Fibroblast of lung (primary cell): Measurements from ENCODE around the gene ZNF514. TPM values are rescaled to one million over a fixed set of nuclear protein-coding genes. Genes with fewer than 3 reads are reported as not detected.
A peak's percentile ranks its signal among the peaks of the same experiment; 100 is the strongest.

Source experiments
- DNase-seq, 2 donors: peaks; one replicate each; pipeline versions ENCODE4 v3.0.0 to v3.0.0-alpha.2; 2010; ENCODE audit warnings: low read depth in 2 of 2
- H2AFZ ChIP-seq: 2 replicates; pipeline ENCODE4 v1.5.1; 2012; ENCODE audit warnings: low read length, control low read depth, inconsistent platforms
- H3K27ac ChIP-seq: 2 replicates; pipeline ENCODE4 v1.5.1; 2011; ENCODE audit warnings: low read length, control low read depth; ENCODE audit not compliant: insufficient read depth
- H3K27me3 ChIP-seq: 2 replicates; pipeline ENCODE4 v1.5.1; 2011; ENCODE audit warnings: mild to moderate bottlenecking, low read length; ENCODE audit not compliant: control insufficient read depth, insufficient read depth
- H3K36me3 ChIP-seq: 2 replicates; pipeline ENCODE4 v1.5.1; 2011; ENCODE audit warnings: low read length; ENCODE audit not compliant: control insufficient read depth, insufficient read depth
- H3K4me1 ChIP-seq: 2 replicates; pipeline ENCODE4 v1.5.1; 2011; ENCODE audit warnings: low read length; ENCODE audit not compliant: control insufficient read depth, insufficient read depth; ENCODE audit errors: extremely low read depth
- H3K4me2 ChIP-seq: 2 replicates; pipeline ENCODE4 v1.5.1; 2011; ENCODE audit warnings: low read length, control low read depth; ENCODE audit not compliant: insufficient read depth; ENCODE audit errors: extremely low read depth
- H3K4me3 ChIP-seq, 4 experiments: fragments of 200-600 bp in 1 of 4; sonication (generic) in 1 of 4; replicated peaks in 1 of 4; 2 replicates each; pipeline ENCODE4 v1.5.1; 2011 to 2016; ENCODE audit warnings: low read length in 4 of 4, low read depth in 3 of 4, mild to moderate bottlenecking in 3 of 4, control low read depth in 2 of 4, inconsistent platforms in 1 of 4, mixed read lengths in 1 of 4; ENCODE audit not compliant: insufficient read depth in 1 of 4; ENCODE audit errors: control extremely low read depth in 1 of 4
- H3K79me2 ChIP-seq: 2 replicates; pipeline ENCODE4 v1.5.1; 2012; ENCODE audit warnings: mild to moderate bottlenecking, low read length, inconsistent platforms; ENCODE audit not compliant: control insufficient read depth, insufficient read depth
- H3K9ac ChIP-seq: 2 replicates; pipeline ENCODE4 v1.5.1; 2011; ENCODE audit warnings: mild to moderate bottlenecking, low read length, control low read depth; ENCODE audit not compliant: insufficient read depth
- H3K9me3 ChIP-seq: 2 replicates; pipeline ENCODE4 v1.5.1; 2012; ENCODE audit warnings: low read depth, low read length; ENCODE audit not compliant: control insufficient read depth, insufficient read depth
- H4K20me1 ChIP-seq: 2 replicates; pipeline ENCODE4 v1.5.1; 2011; ENCODE audit warnings: low read length; ENCODE audit not compliant: control insufficient read depth, insufficient read depth; ENCODE audit errors: extremely low read depth
- EZH2 ChIP-seq: IDR thresholded peaks from 2 replicates; pipeline ENCODE4 v1.5.1; 2012; ENCODE audit warnings: low read length, control low read depth, mild to moderate bottlenecking; ENCODE audit errors: missing control alignments
- polyA plus RNA-seq, 2 donors: library from polyadenylated mRNA; depleted of rRNA in 1 of 2; stranded (reverse) in 1 of 2; unstranded in 1 of 2; fragments of >200 nt; gene quantifications; 2 replicates each; pipeline ENCODE4 v1.2.1, GENCODE V29; 2011 to 2012; ENCODE audit warnings: missing spikeins in 1 of 2
- total RNA-seq: library from RNA; depleted of rRNA; stranded (reverse); fragments of >200 nt; gene quantifications from 2 replicates; pipeline ENCODE4 v1.2.1, GENCODE V29; 2014
- TF ChIP-seq, protein P1 (sequence below), 2 donors: IDR thresholded peaks in 1 of 2; conservative IDR thresholded peaks in 1 of 2; 1 replicate in 1 of 2; 2 replicates in 1 of 2; pipeline ENCODE4 v1.5.1; 2011 to 2012; ENCODE audit warnings: low read length in 2 of 2, control low read depth in 1 of 2, inconsistent platforms in 1 of 2, low read depth in 1 of 2, mild to moderate bottlenecking in 1 of 2

ZNF514 gene
- total and polyA plus RNA-seq, 2 donors (not counting 1 experiment from before 2014, with no cell fraction given): 6.5 to 14.2 TPM

DNA sequence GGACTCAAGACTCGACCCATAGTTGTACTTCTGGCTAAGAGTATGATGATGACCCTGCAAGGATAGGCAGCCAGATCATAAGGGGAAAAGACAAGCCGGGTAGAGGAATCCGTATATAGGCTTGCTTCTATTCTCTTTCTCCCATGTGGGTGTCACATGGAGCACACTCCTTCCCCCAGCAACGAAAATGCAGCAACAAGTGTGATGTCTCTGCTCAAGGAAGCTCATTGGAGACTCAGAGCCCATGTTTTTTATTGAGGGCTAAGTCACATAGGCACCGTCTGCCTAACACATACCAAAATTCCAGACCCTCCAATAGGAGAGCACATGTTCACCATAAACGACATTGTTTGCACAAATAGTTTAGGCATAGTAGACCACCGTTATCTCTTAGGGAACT is 12.3 kb upstream of the ZNF514 start:
- Histone ChIP-seq H3K36me3 (no peaks in the 10 kb centered on the region), H3K9ac (no peak overlapping the region), H3K4me1 (no peaks in the 10 kb centered on the region), H3K4me2 (no peak overlapping the region), H3K4me3 (no peak overlapping the region), H3K27me3 (no peaks in the 10 kb centered on the region), H3K9me3 (no peaks in the 10 kb centered on the region), H4K20me1 (no peaks in the 10 kb centered on the region), H3K79me2 (no peaks in the 10 kb centered on the region), H3K27ac (no peak overlapping the region), H2AFZ (no peak overlapping the region)
- TF ChIP-seq, protein P1, sequence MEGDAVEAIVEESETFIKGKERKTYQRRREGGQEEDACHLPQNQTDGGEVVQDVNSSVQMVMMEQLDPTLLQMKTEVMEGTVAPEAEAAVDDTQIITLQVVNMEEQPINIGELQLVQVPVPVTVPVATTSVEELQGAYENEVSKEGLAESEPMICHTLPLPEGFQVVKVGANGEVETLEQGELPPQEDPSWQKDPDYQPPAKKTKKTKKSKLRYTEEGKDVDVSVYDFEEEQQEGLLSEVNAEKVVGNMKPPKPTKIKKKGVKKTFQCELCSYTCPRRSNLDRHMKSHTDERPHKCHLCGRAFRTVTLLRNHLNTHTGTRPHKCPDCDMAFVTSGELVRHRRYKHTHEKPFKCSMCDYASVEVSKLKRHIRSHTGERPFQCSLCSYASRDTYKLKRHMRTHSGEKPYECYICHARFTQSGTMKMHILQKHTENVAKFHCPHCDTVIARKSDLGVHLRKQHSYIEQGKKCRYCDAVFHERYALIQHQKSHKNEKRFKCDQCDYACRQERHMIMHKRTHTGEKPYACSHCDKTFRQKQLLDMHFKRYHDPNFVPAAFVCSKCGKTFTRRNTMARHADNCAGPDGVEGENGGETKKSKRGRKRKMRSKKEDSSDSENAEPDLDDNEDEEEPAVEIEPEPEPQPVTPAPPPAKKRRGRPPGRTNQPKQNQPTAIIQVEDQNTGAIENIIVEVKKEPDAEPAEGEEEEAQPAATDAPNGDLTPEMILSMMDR (conservative IDR thresholded peaks at IDR 0.05 in 1 of 2, IDR thresholded peaks at IDR 0.05 in 1 of 2; ENCODE audit: low read depth in 1 of 2, low read length in 2 of 2): no peak
- no peak for TF ChIP-seq EZH2
- no peak for DNase-seq

DNA sequence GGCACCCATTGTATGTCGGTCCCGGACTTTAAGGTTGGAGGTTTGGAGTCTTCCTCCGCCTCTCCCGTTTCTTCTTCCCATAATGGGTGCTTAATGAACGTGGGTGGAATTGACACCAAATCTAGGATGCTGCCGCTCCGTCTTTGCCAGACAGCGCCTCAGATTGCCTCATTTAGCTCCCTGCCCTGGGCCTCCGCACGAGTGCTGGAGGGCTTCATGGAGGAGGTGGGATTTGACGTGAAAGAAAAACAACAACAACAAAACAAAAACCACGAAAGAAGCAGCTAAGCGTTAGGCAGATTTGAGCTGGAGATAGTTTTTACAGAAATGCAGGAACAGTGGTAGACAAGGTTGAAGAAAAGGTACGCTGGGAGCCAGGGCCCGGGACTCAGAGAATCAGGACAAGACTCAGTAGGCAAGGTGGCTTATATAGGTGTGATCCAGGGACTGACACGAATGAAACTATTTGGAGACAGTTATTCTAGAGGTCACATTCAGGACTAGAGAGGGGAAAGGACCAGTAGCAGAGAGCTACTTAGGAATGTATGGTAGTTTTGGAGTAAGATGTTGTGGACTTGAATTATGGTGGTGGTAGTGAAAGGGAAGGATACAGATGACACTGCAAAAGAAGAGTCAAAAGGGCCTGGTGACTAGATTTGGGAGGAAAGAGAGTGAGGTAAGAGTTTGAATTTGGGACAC is 6.6 kb upstream of the ZNF514 start:
- Histone ChIP-seq H4K20me1 (no peaks in the 10 kb centered on the region), H3K27ac (peak overlapping the region; percentile 100), H3K79me2 (peaks cover 8% of the 10 kb centered on the region), H3K4me2 (peak overlapping the region; percentile 98), H2AFZ (peak overlapping the region; percentile 100), H3K9ac (peak overlapping the region; percentile 97), H3K4me3 (peak overlapping the region; percentile 91 to 99 (median 96)), H3K9me3 (no peaks in the 10 kb centered on the region), H3K27me3 (no peaks in the 10 kb centered on the region), H3K36me3 (no peaks in the 10 kb centered on the region), H3K4me1 (no peaks in the 10 kb centered on the region)
- TF ChIP-seq EZH2: no peak
- TF ChIP-seq, protein P1 (conservative IDR thresholded peaks at IDR 0.05 in 1 of 2, IDR thresholded peaks at IDR 0.05 in 1 of 2; ENCODE audit: low read depth in 1 of 2, low read length in 2 of 2): no peak
- DNase-seq: no peak

GRCh38 chr2:95165371-95166064 is 5.9 kb upstream of the ZNF514 start, which contains the start of gene ZNF2:
Gene ZNF2 (plus strand): TSS chr2:95165809. CDS start chr2:95176227, 10,418 bp downstream.
- H3K27ac ChIP-seq: peak within 1 kb of the TSS; percentile 100
- H2AFZ ChIP-seq: peak within 1 kb of the TSS; percentile 100
- H4K20me1 ChIP-seq: no peaks in the 10 kb centered on the region
- no peaks in the 10 kb centered on the region for H3K4me1 ChIP-seq
- no peaks in the 10 kb centered on the region for H3K36me3 ChIP-seq
- peak within 1 kb of the TSS; percentile 98 for H3K4me2 ChIP-seq
- H3K79me2 ChIP-seq: peaks cover 8% of the 10 kb centered on the region
- H3K9ac ChIP-seq: peak within 1 kb of the TSS; percentile 97
- TF ChIP-seq, protein P1 (conservative IDR thresholded peaks at IDR 0.05 in 1 of 2, IDR thresholded peaks at IDR 0.05 in 1 of 2; ENCODE audit: low read depth in 1 of 2, low read length in 2 of 2): peak in 1 of 2 donors; percentile 3
- no peak for TF ChIP-seq EZH2
- DNase-seq: peak; percentile 97 to 99
- H3K27me3 ChIP-seq: no peaks in the 10 kb centered on the region
- peak within 1 kb of the TSS; percentile 91 to 99 (median 96) for H3K4me3 ChIP-seq
- no peaks in the 10 kb centered on the region for H3K9me3 ChIP-seq
